Breast epithelium (tissue), 4 donors: ENCODE data around the gene ASXL3. TPM values are rescaled to one million over a fixed set of nuclear protein-coding genes. Genes with fewer than 3 reads are reported as not detected.

Experiments
- DNase-seq, 2 donors: peaks; one replicate each; pipeline ENCODE4 v3.0.0-alpha.2; 2019; ENCODE audit warnings: low spot score in 2 of 2
- H3K27ac ChIP-seq, 2 donors: fragments of 200-600 bp; sonication (generic) in 1 of 2; one replicate each; pipeline ENCODE4 v1.5.1; 2016 to 2019; ENCODE audit warnings: mild to moderate bottlenecking in 1 of 2
- H3K27me3 ChIP-seq, 2 donors: fragments of 200-600 bp; sonication (generic) in 1 of 2; one replicate each; pipeline versions ENCODE4 v1.5.1 to v1.6.0; 2017 to 2019; ENCODE audit warnings: control low read depth in 1 of 2, mild to moderate bottlenecking in 1 of 2
- H3K36me3 ChIP-seq: fragments of 200-600 bp; one replicate; pipeline ENCODE4 v1.5.1; 2019
- H3K4me1 ChIP-seq, 2 donors: fragments of 200-600 bp; sonication (generic); one replicate each; pipeline ENCODE4 v1.5.1; 2016 to 2019; ENCODE audit warnings: control low read depth in 1 of 2
- H3K4me3 ChIP-seq, 3 donors: fragments of 200-600 bp; sonication (generic); 1 replicate in 2 of 3; 2 replicates in 1 of 3; pipeline ENCODE4 v1.5.1; 2016 to 2019; ENCODE audit warnings: mild to moderate bottlenecking in 3 of 3, moderate library complexity in 2 of 3
- H3K9me3 ChIP-seq, 2 donors: fragments of 200-600 bp; sonication (generic) in 1 of 2; one replicate each; pipeline ENCODE4 v1.5.1; 2016 to 2019; ENCODE audit warnings: control low read depth in 1 of 2
- POLR2A ChIP-seq: fragments of 450-650 bp; IDR thresholded peaks from one replicate; pipeline ENCODE4 v1.6.1; 2016; ENCODE audit warnings: antibody characterized with exemption, mild to moderate bottlenecking, moderate library complexity
- POLR2AphosphoS5 ChIP-seq, 3 donors: sonication (generic); formaldehyde crosslinking; IDR thresholded peaks; one replicate each; pipeline ENCODE4 v1.6.1; 2017; ENCODE audit warnings: antibody characterized with exemption in 3 of 3
- intact Hi-C: fragments of 100-400 bp; cut with DNase I; formaldehyde crosslinking; loops from one replicate; pipeline ENCODE4 v1.15.1; 2023; ENCODE audit warnings: low total_unique reads
- total RNA-seq, 3 donors: library from RNA; depleted of rRNA; stranded (reverse); fragments of >200 nt; gene quantifications; one replicate each; pipeline ENCODE4 v1.1.0, GENCODE V29; 2016
- TF ChIP-seq, protein P1 (sequence below), 3 donors: fragments of 450-650 bp; IDR thresholded peaks; one replicate each; pipeline ENCODE4 v1.5.1; 2016 to 2017; ENCODE audit warnings: antibody characterized with exemption in 3 of 3, mild to moderate bottlenecking in 3 of 3, moderate library complexity in 3 of 3

ASXL3 gene
- total RNA-seq, 3 donors from 2014 or later = 0.96 to 3.4 (median 0.98) TPM

DNA sequence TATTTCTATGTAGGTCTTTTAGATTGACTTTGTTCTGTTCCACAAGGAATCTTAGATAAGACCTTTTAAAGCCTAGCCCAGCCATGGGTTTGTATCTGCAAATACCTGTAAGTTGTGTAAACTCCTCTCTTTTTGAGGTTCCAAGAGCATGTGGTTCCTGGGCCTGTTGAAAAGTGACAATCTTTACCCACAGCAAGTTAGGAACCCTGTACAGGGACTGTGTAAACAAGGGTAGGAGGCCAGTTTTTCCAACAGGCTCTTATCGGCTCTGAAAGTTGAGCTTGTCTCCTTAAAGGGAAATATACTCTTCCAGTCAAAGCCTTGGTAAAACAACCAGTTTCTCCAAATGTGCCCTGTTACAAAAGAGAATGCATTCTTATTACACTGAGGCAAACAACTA is 15.3 kb upstream of the ASXL3 start:
- TF ChIP-seq POLR2A (no peak), POLR2AphosphoS5 (IDR thresholded peaks at IDR 0.05) (no peak)
- TF ChIP-seq, protein P1, sequence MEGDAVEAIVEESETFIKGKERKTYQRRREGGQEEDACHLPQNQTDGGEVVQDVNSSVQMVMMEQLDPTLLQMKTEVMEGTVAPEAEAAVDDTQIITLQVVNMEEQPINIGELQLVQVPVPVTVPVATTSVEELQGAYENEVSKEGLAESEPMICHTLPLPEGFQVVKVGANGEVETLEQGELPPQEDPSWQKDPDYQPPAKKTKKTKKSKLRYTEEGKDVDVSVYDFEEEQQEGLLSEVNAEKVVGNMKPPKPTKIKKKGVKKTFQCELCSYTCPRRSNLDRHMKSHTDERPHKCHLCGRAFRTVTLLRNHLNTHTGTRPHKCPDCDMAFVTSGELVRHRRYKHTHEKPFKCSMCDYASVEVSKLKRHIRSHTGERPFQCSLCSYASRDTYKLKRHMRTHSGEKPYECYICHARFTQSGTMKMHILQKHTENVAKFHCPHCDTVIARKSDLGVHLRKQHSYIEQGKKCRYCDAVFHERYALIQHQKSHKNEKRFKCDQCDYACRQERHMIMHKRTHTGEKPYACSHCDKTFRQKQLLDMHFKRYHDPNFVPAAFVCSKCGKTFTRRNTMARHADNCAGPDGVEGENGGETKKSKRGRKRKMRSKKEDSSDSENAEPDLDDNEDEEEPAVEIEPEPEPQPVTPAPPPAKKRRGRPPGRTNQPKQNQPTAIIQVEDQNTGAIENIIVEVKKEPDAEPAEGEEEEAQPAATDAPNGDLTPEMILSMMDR (IDR thresholded peaks at IDR 0.05) = no peak
- H3K9me3 ChIP-seq = peaks cover 0 to 4% of the 10 kb centered on the region in 2 donors
- H3K4me3 ChIP-seq = no peak overlapping the region
- H3K27ac ChIP-seq = no peak overlapping the region
- DNase-seq = no peak
- H3K36me3 ChIP-seq = no peaks in the 10 kb centered on the region
- intact Hi-C loops = no loop called here
- H3K4me1 ChIP-seq = no peaks in the 10 kb centered on the region
- no peaks in the 10 kb centered on the region for H3K27me3 ChIP-seq

DNA sequence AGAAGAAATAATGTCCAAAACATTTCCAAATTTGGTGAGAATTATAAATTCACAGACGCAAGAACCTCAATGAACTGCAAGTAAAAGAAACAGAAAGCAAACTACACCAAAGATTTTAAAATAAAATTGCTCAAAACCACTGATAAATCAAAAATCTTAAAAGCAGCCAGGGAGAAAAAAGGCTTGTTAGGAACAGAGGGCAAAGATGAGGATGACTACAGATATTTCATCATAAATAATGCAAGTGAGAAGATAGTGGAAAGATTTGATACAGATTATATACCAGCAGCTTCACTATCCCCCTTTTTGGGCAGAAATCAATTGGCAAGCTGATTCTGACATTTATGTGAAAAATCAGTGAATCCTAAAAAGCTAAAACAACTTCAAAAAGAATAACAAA is 10.3 kb upstream of the ASXL3 start:
- Histone ChIP-seq H3K27ac (no peak overlapping the region), H3K36me3 (no peaks in the 10 kb centered on the region), H3K4me1 (no peaks in the 10 kb centered on the region), H3K4me3 (no peak overlapping the region), H3K27me3 (no peaks in the 10 kb centered on the region), H3K9me3 (peaks cover 0 to 6% of the 10 kb centered on the region in 2 donors)
- no peak for TF ChIP-seq POLR2A
- TF ChIP-seq, protein P1 (IDR thresholded peaks at IDR 0.05) = no peak
- TF ChIP-seq POLR2AphosphoS5 (IDR thresholded peaks at IDR 0.05) = no peak
- no peak for DNase-seq
- intact Hi-C loops = loop anchor here (2.0 kb wide), 1 partner anchor 15 kb away; no protein-coding TSS in a partner anchor

DNA sequence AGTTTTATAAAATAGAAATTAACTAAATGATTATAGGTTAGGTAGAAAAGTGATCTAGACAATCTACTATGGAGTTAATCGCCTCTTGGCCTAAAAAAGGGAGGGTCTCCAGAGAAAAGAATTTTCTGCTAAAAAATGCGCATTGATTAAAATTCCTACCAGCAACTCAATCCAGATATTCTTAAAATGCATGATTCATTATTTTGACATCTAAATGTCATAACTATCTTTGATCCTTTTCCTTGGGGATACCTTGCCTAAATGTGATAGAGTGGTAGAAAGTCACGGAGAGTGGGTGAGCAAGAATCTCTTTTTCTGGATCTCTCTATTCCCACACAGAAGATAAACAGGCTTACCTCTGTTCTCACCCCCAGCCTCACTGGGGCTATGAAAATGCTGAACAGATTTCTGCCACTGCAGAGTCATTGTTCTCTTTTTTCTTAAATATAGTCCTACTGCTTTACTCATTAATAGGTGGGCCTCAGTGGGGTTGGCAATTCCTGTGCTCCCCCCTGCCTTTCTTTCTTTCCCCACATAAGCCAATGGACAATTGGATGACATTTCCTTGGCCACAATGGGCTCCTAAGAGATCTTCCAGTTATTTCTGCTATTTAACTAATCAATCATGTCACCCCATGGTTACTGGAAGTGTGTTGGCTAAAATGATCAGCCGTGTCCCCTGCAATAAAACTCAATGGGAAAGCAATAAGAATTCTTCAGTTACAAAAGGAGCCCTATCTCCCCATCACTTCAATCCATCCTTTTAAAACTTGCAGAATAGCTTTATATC is 5.8 kb upstream of the ASXL3 start:
- no peaks in the 10 kb centered on the region for H3K4me1 ChIP-seq
- no peak for DNase-seq
- intact Hi-C loops = no loop called here
- peaks cover 0 to 6% of the 10 kb centered on the region in 2 donors for H3K9me3 ChIP-seq
- H3K27ac ChIP-seq = no peak overlapping the region
- TF ChIP-seq POLR2A = no peak
- no peak for TF ChIP-seq POLR2AphosphoS5 (IDR thresholded peaks at IDR 0.05)
- TF ChIP-seq, protein P1 (IDR thresholded peaks at IDR 0.05) = no peak
- H3K36me3 ChIP-seq = no peaks in the 10 kb centered on the region
- peaks cover 0 to 10% of the 10 kb centered on the region in 2 donors for H3K27me3 ChIP-seq
- H3K4me3 ChIP-seq = no peak overlapping the region

DNA sequence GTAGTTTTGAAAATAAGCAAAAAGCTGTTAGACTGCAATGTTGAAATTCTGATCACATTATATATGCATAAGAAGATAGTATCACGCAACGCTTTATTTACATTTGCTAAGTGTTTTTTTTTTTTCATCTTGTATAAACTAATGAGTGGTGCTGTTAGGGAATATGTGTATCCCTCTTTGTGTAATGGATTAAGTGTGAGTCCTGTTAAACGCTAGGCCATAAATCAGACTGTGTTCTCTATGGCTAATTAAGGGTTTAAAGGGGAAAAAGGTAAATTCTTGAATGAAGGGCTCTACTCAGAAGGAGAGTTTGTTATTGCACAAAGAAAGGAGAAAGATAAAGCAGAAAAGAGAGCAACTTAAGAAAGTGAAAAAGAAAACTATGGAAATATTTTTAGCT is 4.8 kb upstream of the ASXL3 start:
- no peak for DNase-seq
- TF ChIP-seq POLR2A (no peak), POLR2AphosphoS5 (IDR thresholded peaks at IDR 0.05) (no peak)
- TF ChIP-seq, protein P1 (IDR thresholded peaks at IDR 0.05) = no peak
- no peaks in the 10 kb centered on the region for H3K4me1 ChIP-seq
- no peaks in the 10 kb centered on the region for H3K36me3 ChIP-seq
- H3K27ac ChIP-seq = no peak overlapping the region
- H3K9me3 ChIP-seq = no peaks in the 10 kb centered on the region
- intact Hi-C loops = no loop called here
- no peak overlapping the region for H3K4me3 ChIP-seq
- H3K27me3 ChIP-seq = peaks cover 0 to 16% of the 10 kb centered on the region in 2 donors

DNA sequence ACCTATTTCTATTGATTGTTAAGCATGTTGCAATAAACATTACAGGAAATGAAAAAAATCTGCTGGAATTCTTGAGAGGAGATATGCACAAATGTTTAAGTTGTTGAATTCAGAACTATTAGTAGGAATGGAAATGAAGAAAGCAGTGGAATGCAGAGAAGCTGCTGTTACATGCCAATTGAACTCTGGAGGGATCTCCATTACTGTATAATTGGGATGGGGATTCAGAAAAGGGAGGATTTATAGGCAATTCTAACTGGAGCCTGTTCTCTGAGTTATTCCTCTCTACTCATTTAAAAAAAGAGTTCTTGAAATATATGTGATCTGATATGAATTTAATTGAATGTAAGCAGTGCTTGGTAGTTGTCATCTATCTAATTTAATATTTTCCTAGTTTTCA is 2.6 kb upstream of the ASXL3 start:
- Histone ChIP-seq H3K4me1 (no peaks in the 10 kb centered on the region), H3K9me3 (no peaks in the 10 kb centered on the region), H3K27ac (no peak overlapping the region), H3K4me3 (no peak overlapping the region), H3K36me3 (no peaks in the 10 kb centered on the region), H3K27me3 (peaks cover 0 to 16% of the 10 kb centered on the region in 2 donors)
- TF ChIP-seq, protein P1 (IDR thresholded peaks at IDR 0.05) = no peak
- no peak for TF ChIP-seq POLR2A
- no peak for TF ChIP-seq POLR2AphosphoS5 (IDR thresholded peaks at IDR 0.05)
- no peak for DNase-seq
- intact Hi-C loops = no loop called here
